Hepatocyte (in vitro differentiated cells): ENCODE measurements around the gene ST6GALNAC5.

Experiments
- EZH2 ChIP-seq: fragments of 200-600 bp; sonication (generic); IDR thresholded peaks from 2 replicates; pipeline ENCODE4 v1.6.1; 2016; ENCODE audit warnings: antibody characterized with exemption, mild to moderate bottlenecking, borderline replicate concordance
- EZH2phosphoT487 ChIP-seq: fragments of 200-600 bp; sonication (generic); IDR thresholded peaks from one replicate; pipeline ENCODE4 v1.6.1; 2018; ENCODE audit warnings: antibody characterized with exemption, mild to moderate bottlenecking, low read depth, moderate library complexity; ENCODE audit not compliant: unreplicated experiment, severe bottlenecking
- TF ChIP-seq, protein P1 (sequence below): fragments of 200-600 bp; sonication (generic); IDR thresholded peaks from 2 replicates; pipeline ENCODE4 v1.5.1; 2016; ENCODE audit warnings: antibody characterized with exemption, mild to moderate bottlenecking; ENCODE audit not compliant: poor library complexity

- no peak for TF ChIP-seq EZH2
- TF ChIP-seq, protein P1, sequence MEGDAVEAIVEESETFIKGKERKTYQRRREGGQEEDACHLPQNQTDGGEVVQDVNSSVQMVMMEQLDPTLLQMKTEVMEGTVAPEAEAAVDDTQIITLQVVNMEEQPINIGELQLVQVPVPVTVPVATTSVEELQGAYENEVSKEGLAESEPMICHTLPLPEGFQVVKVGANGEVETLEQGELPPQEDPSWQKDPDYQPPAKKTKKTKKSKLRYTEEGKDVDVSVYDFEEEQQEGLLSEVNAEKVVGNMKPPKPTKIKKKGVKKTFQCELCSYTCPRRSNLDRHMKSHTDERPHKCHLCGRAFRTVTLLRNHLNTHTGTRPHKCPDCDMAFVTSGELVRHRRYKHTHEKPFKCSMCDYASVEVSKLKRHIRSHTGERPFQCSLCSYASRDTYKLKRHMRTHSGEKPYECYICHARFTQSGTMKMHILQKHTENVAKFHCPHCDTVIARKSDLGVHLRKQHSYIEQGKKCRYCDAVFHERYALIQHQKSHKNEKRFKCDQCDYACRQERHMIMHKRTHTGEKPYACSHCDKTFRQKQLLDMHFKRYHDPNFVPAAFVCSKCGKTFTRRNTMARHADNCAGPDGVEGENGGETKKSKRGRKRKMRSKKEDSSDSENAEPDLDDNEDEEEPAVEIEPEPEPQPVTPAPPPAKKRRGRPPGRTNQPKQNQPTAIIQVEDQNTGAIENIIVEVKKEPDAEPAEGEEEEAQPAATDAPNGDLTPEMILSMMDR = no peak
- no peak for TF ChIP-seq EZH2phosphoT487
These were observed 189.2 kb downstream of the ST6GALNAC5 start for GRCh38 chr1:77056525-77056924.
